Measurements from ENCODE around the gene TECPR1. TPM values are rescaled to one million over a fixed set of nuclear protein-coding genes. Genes with fewer than 3 reads are reported as not detected.

Gene TECPR1
- total and polyA plus RNA-seq, 2 of the 8 experiments (the other 6 are each of a cell fraction or from before 2014, with no cell fraction given) = 1.3 to 11.1 TPM

DNA sequence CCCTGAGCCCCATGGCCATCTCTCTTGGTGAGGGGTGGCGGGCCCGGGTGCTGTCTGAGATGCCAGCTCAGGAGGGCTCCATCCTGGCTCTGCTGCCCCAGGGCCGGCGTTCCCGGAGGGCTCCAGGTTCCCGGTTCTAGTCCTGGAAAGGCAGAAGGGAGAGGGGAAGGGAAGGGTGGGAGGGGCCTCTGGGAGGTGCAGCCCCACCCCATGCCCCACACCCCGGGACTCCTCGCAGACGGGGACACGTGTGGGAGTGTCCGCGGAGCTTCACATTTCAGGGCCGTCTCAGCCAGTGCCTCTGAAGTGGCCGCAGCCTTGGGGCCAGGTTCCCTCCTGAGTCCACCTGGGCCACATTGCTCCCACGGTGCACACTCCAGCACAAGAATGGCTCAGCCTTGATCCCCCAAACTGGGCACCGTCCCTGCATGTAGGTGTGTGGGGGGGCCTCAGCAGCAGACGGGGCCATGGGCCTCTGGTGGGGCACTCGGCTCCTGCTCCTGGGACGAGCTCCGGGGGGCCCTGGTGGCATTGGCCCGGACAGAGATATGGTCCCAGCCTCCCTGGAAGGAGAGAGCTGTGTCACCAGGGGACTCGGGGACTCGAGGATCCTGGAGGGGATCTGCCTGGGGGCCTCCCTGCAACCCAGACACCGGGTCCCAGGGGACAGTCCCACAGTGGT is 35.0 kb downstream of the TECPR1 start:
- ChIA-PET CTCF (ENCODE audit: partially characterized antibody) (no interaction called here), POLR2A (ENCODE audit: partially characterized antibody) (interaction anchor here (1.1 kb wide), 1 partner anchor 11 kb away, joined by 3 read pairs; no protein-coding TSS in a partner anchor)
- H2AFZ ChIP-seq (ENCODE audit: low read length) = no peak overlapping the region
- no peak overlapping the region for H2BK20ac ChIP-seq (ENCODE audit: low read length)
- H3K23me2 ChIP-seq (ENCODE audit: low read depth, low read length) = no peaks in the 10 kb centered on the region
- no peak overlapping the region for H4K91ac ChIP-seq (replicated peaks; ENCODE audit: insufficient read length, low read length)
- no peaks in the 10 kb centered on the region for H3K36me3 ChIP-seq (ENCODE audit: control insufficient read depth in 2 of 4, insufficient read depth in 4 of 4, low read length in 3 of 4)
- no peaks in the 10 kb centered on the region for H3K27me3 ChIP-seq (replicated peaks in 1 of 4; ENCODE audit: control insufficient read depth in 3 of 4, extremely low read depth in 1 of 4, insufficient read depth in 3 of 4, low read length in 3 of 4)
- H4K5ac ChIP-seq (ENCODE audit: insufficient read length, low read depth, low read length) = no peak overlapping the region
- H2BK12ac ChIP-seq (ENCODE audit: low read depth, low read length) = no peak overlapping the region
- no peaks in the 10 kb centered on the region for H3K9me3 ChIP-seq (ENCODE audit: insufficient read depth in 2 of 2, low read depth in 1 of 2, low read length in 1 of 2)
- H2AK5ac ChIP-seq (ENCODE audit: low read depth, low read length) = no peak overlapping the region
- no peak overlapping the region for H3K27ac ChIP-seq (ENCODE audit: low read depth, low read length)
- no peak overlapping the region for H3K4ac ChIP-seq (replicated peaks; ENCODE audit: insufficient read length, low read depth, low read length)
- H4K20me1 ChIP-seq (replicated peaks in 1 of 2; ENCODE audit: control insufficient read depth in 1 of 2, insufficient read depth in 2 of 2, low read length in 2 of 2) = peaks cover 0 to under 1% of the 10 kb centered on the region in 2 experiments
- 83% methylated on average over 12 of the region's 24 CpGs; no CpG with 5 or more reads in 1 of the 2 experiments for WGBS, 2 experiments (ENCODE audit: extremely low coverage in 1 of 2, insufficient coverage in 1 of 2, insufficient read length in 1 of 2, insufficient replicate concordance in 2 of 2, low coverage in 1 of 2, low lambda C conversion rate in 2 of 2, missing lambda C conversion rate in 1 of 2)
- no peak overlapping the region for H2BK120ac ChIP-seq (replicated peaks; ENCODE audit: low read depth, low read length)
- H3K23ac ChIP-seq (ENCODE audit: insufficient read length) = no peak overlapping the region
- no peak overlapping the region for H3K9ac ChIP-seq (replicated peaks in 1 of 4; ENCODE audit: extremely low read depth in 1 of 4, low read depth in 3 of 4, low read length in 3 of 4)
- no peak overlapping the region for H3K4me2 ChIP-seq (ENCODE audit: insufficient read depth in 1 of 2, low read depth in 2 of 2, low read length in 2 of 2)
- no peak overlapping the region for H3K18ac ChIP-seq (ENCODE audit: extremely low read depth, low read length)
- no peak overlapping the region for H3K56ac ChIP-seq (replicated peaks; ENCODE audit: insufficient read length, low read depth, low read length)
- H4K8ac ChIP-seq (ENCODE audit: extremely low read depth, insufficient read depth, low read length) = 0 out of 2 replicates have a peak overlapping the region, but pooled peaks have one; percentile 14
- no peak for FAIRE-seq
- DNase-seq (ENCODE audit: low read depth in 1 of 2, low spot score in 2 of 2) = no peak
- no peaks in the 10 kb centered on the region; a peak in 1 of 7 replicates for H3K4me1 ChIP-seq (replicated peaks in 1 of 4; ENCODE audit: control insufficient read depth in 3 of 4, insufficient read depth in 4 of 4, low read length in 3 of 4)
- no peak overlapping the region for H2BK5ac ChIP-seq (ENCODE audit: low read depth, low read length)
- no peaks in the 10 kb centered on the region; the same call in 1 of the 2 replicates for H3K79me1 ChIP-seq (ENCODE audit: low read depth, low read length)
- H3K79me2 ChIP-seq (ENCODE audit: control insufficient read depth in 1 of 2, insufficient read depth in 2 of 2, low read length in 2 of 2) = no peaks in the 10 kb centered on the region
- H2BK15ac ChIP-seq (ENCODE audit: low read length) = no peak overlapping the region
- no peak overlapping the region for H3K4me3 ChIP-seq (ENCODE audit: extremely low read depth in 1 of 4, insufficient read depth in 2 of 4, low read depth in 3 of 4, low read length in 4 of 4)
- no peak overlapping the region for H3K14ac ChIP-seq (ENCODE audit: insufficient read length)
- no peak for TF ChIP-seq SP2 (IDR thresholded peaks at IDR 0.05; ENCODE audit: low read length)
- no peak for TF ChIP-seq HDAC6 (IDR thresholded peaks at IDR 0.05; ENCODE audit: low read depth, low read length)
- TF ChIP-seq JUN (IDR thresholded peaks at IDR 0.05; ENCODE audit: low read depth, low read length) = no peak
- no peak for TF ChIP-seq GTF2F1 (IDR thresholded peaks at IDR 0.05; ENCODE audit: borderline replicate concordance, low read depth, low read length)
- no peak for TF ChIP-seq FOSL1 (IDR thresholded peaks at IDR 0.05; ENCODE audit: insufficient read depth, low read depth, low read length)
- no peak for TF ChIP-seq HDAC2 (IDR thresholded peaks at IDR 0.05; ENCODE audit: borderline replicate concordance in 1 of 2, low read depth in 2 of 2, low read length in 2 of 2)
- no peak for TF ChIP-seq USF2 (IDR thresholded peaks at IDR 0.05; ENCODE audit: low read length)
- TF ChIP-seq TAF7 (optimal IDR thresholded peaks at IDR 0.05; ENCODE audit: borderline replicate concordance, low read depth, low read length) = no peak
- TF ChIP-seq RAD21 (IDR thresholded peaks at IDR 0.05 in 1 of 2, conservative IDR thresholded peaks at IDR 0.05 in 1 of 2; ENCODE audit: low read depth in 2 of 2, low read length in 2 of 2) = no peak
- no peak for TF ChIP-seq KDM1A (IDR thresholded peaks at IDR 0.05; ENCODE audit: borderline replicate concordance, low read length)
- no peak for TF ChIP-seq BRCA1 (IDR thresholded peaks at IDR 0.05; ENCODE audit: low read depth, low read length)
